Activated naive CD4-positive, alpha-beta T cell treated with anti-CD3 and anti-CD28 coated beads, Interleukin-2, amount 50 U/mL, for 72 hours (primary cell): ENCODE data around the gene TMEM92. TPM values are rescaled to one million over a fixed set of nuclear protein-coding genes. Genes with fewer than 3 reads are reported as not detected.
A peak's percentile ranks its signal among the peaks of the same experiment; 100 is the strongest.
"Not testable (repeated sequence)": the region's sequence is repeated elsewhere in the genome, so short reads cannot be mapped to it uniquely, and the experiment has no call there.

Experiments
- ATAC-seq, 2 donors: fragments of 150-1000 bp; cut with Tn5 transposase; 2 replicates each; pipeline ENCODE4 v1.10.0; 2021; ENCODE audit warnings: mild to moderate bottlenecking in 2 of 2, moderate library complexity in 2 of 2
- DNase-seq, 2 donors: peaks; one replicate each; pipeline ENCODE4 v3.0.0; 2021 to 2022; ENCODE audit warnings: low spot score in 2 of 2
- H3K27ac Mint-ChIP-seq, 2 donors: one replicate each; pipeline ENCODE4 v1.8.0; 2022; ENCODE audit warnings: mild to moderate bottlenecking in 2 of 2, mixed read lengths in 2 of 2
- H3K36me3 Mint-ChIP-seq, 2 donors: one replicate each; pipeline ENCODE4 v1.8.0; 2022; ENCODE audit warnings: mixed read lengths in 2 of 2
- H3K9me3 Mint-ChIP-seq, 2 donors: one replicate each; pipeline ENCODE4 v1.8.0; 2022; ENCODE audit warnings: mixed read lengths in 2 of 2
- total RNA-seq, 2 donors: library from RNA; stranded (reverse); gene quantifications; one replicate each; pipeline ENCODE4 v1.2.3, GENCODE V29; 2022

The TMEM92 gene
- total RNA-seq, 2 donors from 2014 or later = 0.39 TPM; not detected in 1

- ATAC-seq (no peak), DNase-seq (no peak)
- Mint-ChIP-seq H3K36me3 (no peaks in the 10 kb centered on the region), H3K9me3 (no peaks in the 10 kb centered on the region), H3K27ac (no peak overlapping the region)
Observed at GRCh38 chr17:50303596-50303995, 29.3 kb downstream of the TMEM92 start.

GRCh38 chr17:50304781-50305404 is 30.6 kb downstream of the TMEM92 start:
- Mint-ChIP-seq H3K27ac (peak overlapping the region in 1 of 2 donors; percentile 36), H3K36me3 (no peaks in the 10 kb centered on the region), H3K9me3 (no peaks in the 10 kb centered on the region)
- ATAC-seq = no peak
- DNase-seq = no peak

- ATAC-seq (no peak), DNase-seq (no peak)
- Mint-ChIP-seq H3K36me3 (no peaks in the 10 kb centered on the region), H3K27ac (peak overlapping the region in 1 of 2 donors; percentile 65), H3K9me3 (no peaks in the 10 kb centered on the region)
Observed at GRCh38 chr17:50307654-50308053, 33.4 kb downstream of the TMEM92 start.

- H3K27ac Mint-ChIP-seq = peak overlapping the region in 1 of 2 donors; percentile 13
- no peaks in the 10 kb centered on the region for H3K36me3 Mint-ChIP-seq
- ATAC-seq = no peak
- no peak for DNase-seq
- H3K9me3 Mint-ChIP-seq = no peaks in the 10 kb centered on the region
Observed at GRCh38 chr17:50308666-50309065, 34.4 kb downstream of the TMEM92 start.

GRCh38 chr17:50310455-50311111 is 36.3 kb downstream of the TMEM92 start:
- Mint-ChIP-seq H3K36me3 (no peaks in the 10 kb centered on the region), H3K27ac (peak overlapping the region; percentile 82 to 83), H3K9me3 (no peaks in the 10 kb centered on the region)
- DNase-seq = no peak
- ATAC-seq = no peak

- ATAC-seq = peak; percentile 77 to 89
- Mint-ChIP-seq H3K27ac (peak overlapping the region in 1 of 2 donors; percentile 82), H3K9me3 (no peaks in the 10 kb centered on the region), H3K36me3 (no peaks in the 10 kb centered on the region)
- no peak for DNase-seq
Observed at GRCh38 chr17:50311112-50311460, 36.8 kb downstream of the TMEM92 start.

GRCh38 chr17:50311483-50311882 is 37.2 kb downstream of the TMEM92 start:
- DNase-seq (no peak), ATAC-seq (no peak)
- peak overlapping the region in 1 of 2 donors; percentile 82 for H3K27ac Mint-ChIP-seq
- H3K36me3 Mint-ChIP-seq = no peaks in the 10 kb centered on the region
- H3K9me3 Mint-ChIP-seq = no peaks in the 10 kb centered on the region

GRCh38 chr17:50312308-50312707 is 38.0 kb downstream of the TMEM92 start:
- ATAC-seq (no peak), DNase-seq (no peak)
- Mint-ChIP-seq H3K9me3 (no peaks in the 10 kb centered on the region), H3K27ac (no peak overlapping the region), H3K36me3 (no peaks in the 10 kb centered on the region)

GRCh38 chr17:50314456-50315011 is 40.3 kb downstream of the TMEM92 start:
- Mint-ChIP-seq H3K27ac (no peak overlapping the region), H3K36me3 (no peaks in the 10 kb centered on the region), H3K9me3 (no peaks in the 10 kb centered on the region)
- no peak for ATAC-seq
- no peak for DNase-seq

GRCh38 chr17:50316016-50316587 is 41.8 kb downstream of the TMEM92 start:
- DNase-seq (no peak), ATAC-seq (no peak)
- no peak overlapping the region for H3K27ac Mint-ChIP-seq
- no peaks in the 10 kb centered on the region for H3K9me3 Mint-ChIP-seq
- H3K36me3 Mint-ChIP-seq = no peaks in the 10 kb centered on the region

- not testable (repeated sequence) for H3K9me3 Mint-ChIP-seq, DNase-seq, H3K27ac Mint-ChIP-seq, ATAC-seq, H3K36me3 Mint-ChIP-seq
Observed at GRCh38 chr17:50316660-50317059, 42.4 kb downstream of the TMEM92 start.

- Mint-ChIP-seq H3K27ac (no peak overlapping the region), H3K36me3 (no peaks in the 10 kb centered on the region), H3K9me3 (no peaks in the 10 kb centered on the region)
- DNase-seq (no peak), ATAC-seq (no peak)
Observed at GRCh38 chr17:50317121-50317520, 42.9 kb downstream of the TMEM92 start.

GRCh38 chr17:50318501-50319285 is 44.4 kb downstream of the TMEM92 start:
- no peak for DNase-seq
- no peaks in the 10 kb centered on the region for H3K9me3 Mint-ChIP-seq
- H3K27ac Mint-ChIP-seq = no peak overlapping the region
- H3K36me3 Mint-ChIP-seq = no peaks in the 10 kb centered on the region
- ATAC-seq = no peak

GRCh38 chr17:50319306-50320004 is 45.2 kb downstream of the TMEM92 start:
- Mint-ChIP-seq H3K27ac (no peak overlapping the region), H3K36me3 (no peaks in the 10 kb centered on the region), H3K9me3 (no peaks in the 10 kb centered on the region)
- DNase-seq (no peak), ATAC-seq (no peak)

- Mint-ChIP-seq H3K36me3 (no peaks in the 10 kb centered on the region), H3K27ac (no peak overlapping the region), H3K9me3 (no peaks in the 10 kb centered on the region)
- ATAC-seq (no peak), DNase-seq (no peak)
Observed at GRCh38 chr17:50322271-50322670, 48.0 kb downstream of the TMEM92 start.

GRCh38 chr17:50323060-50323459 is 48.8 kb downstream of the TMEM92 start:
- Mint-ChIP-seq H3K36me3 (no peaks in the 10 kb centered on the region), H3K9me3 (no peaks in the 10 kb centered on the region), H3K27ac (no peak overlapping the region)
- DNase-seq (no peak), ATAC-seq (no peak)
